Rectal smooth muscle tissue (tissue), 1 donor: Measurements from ENCODE around the gene PCNA.

Experiments used
- H3K27ac ChIP-seq: one replicate; pipeline ENCODE4 v1.7.0; 2013; ENCODE audit warnings: low read depth, low read length, inconsistent platforms
- H3K27me3 ChIP-seq: one replicate; pipeline ENCODE4 v1.7.0; 2013; ENCODE audit warnings: low read length; ENCODE audit not compliant: control insufficient read depth, insufficient read depth
- H3K36me3 ChIP-seq: one replicate; pipeline ENCODE4 v1.7.0; 2013; ENCODE audit warnings: low read length; ENCODE audit not compliant: control insufficient read depth, insufficient read depth
- H3K4me1 ChIP-seq: one replicate; pipeline ENCODE4 v1.7.0; 2013; ENCODE audit warnings: low read length; ENCODE audit not compliant: control insufficient read depth, insufficient read depth
- H3K4me3 ChIP-seq: one replicate; pipeline ENCODE4 v1.7.0; 2013; ENCODE audit warnings: low read length
- H3K9ac ChIP-seq: one replicate; pipeline ENCODE4 v1.7.0; 2013; ENCODE audit warnings: low read length

PCNA gene

DNA sequence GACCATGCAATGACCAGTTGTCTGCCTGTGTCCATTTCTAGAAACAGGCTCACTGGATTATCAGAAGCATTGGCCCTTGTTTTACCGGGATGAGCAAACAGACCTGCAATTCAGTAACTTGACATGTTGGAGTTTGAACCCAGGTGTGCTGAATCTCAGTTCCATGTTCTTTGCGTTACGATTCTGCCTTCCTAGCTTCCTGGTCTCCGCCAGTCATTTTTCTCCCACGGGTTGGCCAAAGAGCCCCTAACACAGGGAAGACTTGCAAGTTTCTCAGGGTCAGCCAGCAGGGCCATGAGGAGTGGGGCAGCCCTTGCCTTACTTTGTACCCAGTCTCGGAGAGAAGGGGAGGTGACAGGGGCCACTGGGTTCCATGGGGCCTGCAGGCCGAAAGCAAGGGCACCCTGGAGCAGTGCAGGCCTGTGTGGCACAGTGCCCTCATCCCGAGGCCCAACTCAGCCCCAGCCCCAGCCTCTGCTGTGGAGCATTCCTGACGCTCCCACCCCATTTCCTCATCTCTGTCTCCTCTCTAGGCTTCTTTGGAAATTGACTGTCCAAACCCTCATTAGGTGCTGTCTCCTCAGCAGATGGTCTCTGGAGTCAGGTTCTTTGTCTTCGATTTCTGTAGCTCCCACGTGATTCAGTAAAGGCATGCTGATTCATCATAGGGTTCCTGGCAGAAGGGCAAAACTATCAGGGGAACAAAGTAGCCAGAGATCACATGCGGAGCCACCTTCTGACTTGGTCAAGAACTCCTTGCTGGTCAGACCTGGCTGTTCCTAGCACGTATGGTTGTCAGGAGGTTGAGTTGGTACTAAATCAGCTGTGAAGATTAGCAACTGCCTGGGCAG is 30.7 kb upstream of the PCNA start:
- Histone ChIP-seq H3K27ac (no peak overlapping the region), H3K4me1 (no peaks in the 10 kb centered on the region), H3K4me3 (no peak overlapping the region), H3K27me3 (no peaks in the 10 kb centered on the region), H3K9ac (no peak overlapping the region), H3K36me3 (no peaks in the 10 kb centered on the region)

DNA sequence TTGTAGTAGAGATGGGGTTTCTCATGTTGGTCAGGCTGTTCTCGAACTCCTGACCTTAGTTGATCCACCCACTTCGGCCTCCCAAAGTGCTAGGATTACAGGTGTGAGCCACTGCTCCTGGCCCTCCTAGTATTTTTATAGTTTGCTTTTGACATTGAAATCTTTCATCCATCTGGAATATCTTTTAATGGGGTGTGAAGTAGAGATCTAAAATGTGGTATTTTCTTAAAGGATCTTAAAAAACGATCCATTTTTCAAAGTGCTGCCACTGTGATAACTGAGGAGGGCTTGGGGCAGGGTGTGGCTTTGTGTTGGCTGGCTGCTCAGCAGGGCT is 30.1 kb upstream of the PCNA start:
- H3K4me1 ChIP-seq: no peaks in the 10 kb centered on the region
- H3K4me3 ChIP-seq: no peak overlapping the region
- no peaks in the 10 kb centered on the region for H3K27me3 ChIP-seq
- H3K36me3 ChIP-seq: no peaks in the 10 kb centered on the region
- H3K27ac ChIP-seq: no peak overlapping the region
- no peak overlapping the region for H3K9ac ChIP-seq

GRCh38 chr20:5148581-5148980 is 28.8 kb upstream of the PCNA start:
- Histone ChIP-seq H3K27ac (no peak overlapping the region), H3K9ac (no peak overlapping the region), H3K36me3 (peaks cover 2% of the 10 kb centered on the region), H3K4me3 (no peak overlapping the region), H3K27me3 (no peaks in the 10 kb centered on the region), H3K4me1 (no peaks in the 10 kb centered on the region)

DNA sequence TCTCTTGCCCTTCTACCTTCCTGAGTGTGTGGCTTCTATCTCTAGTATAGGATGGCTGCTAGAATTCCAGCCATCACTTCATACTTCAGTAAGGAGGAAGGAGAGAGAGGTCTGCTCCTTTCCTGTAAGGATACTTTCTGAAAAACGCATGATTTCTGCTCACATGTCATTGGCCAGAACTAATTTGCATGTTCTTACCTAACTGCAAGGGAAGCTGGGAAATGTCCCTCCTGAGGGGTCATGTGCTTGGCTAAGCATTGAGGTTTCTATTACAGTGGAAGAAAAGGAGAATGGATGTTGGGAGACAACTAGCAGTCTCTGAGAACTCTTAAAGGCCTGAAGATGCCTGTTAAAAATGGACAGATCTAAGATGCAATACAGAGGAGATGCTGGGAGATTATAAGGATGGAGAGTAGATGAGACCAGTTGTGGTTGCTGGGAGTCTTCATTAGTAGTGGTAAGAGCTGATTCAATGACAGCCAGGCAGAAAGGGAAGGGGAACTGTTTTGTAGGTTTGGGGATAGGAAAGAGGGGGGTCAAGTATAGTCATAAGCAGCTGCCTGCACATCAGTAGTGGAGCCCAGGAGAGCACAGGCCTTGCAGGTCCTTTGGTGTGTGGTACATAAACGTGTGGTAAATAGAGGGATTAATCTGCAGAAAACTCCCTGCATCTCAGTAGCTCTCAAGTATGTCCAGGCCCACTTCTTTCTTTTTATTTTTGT is 27.3 kb upstream of the PCNA start:
- Histone ChIP-seq H3K27me3 (no peaks in the 10 kb centered on the region), H3K9ac (no peak overlapping the region), H3K4me1 (no peaks in the 10 kb centered on the region), H3K4me3 (no peak overlapping the region), H3K27ac (no peak overlapping the region), H3K36me3 (peaks cover 2% of the 10 kb centered on the region)

- Histone ChIP-seq H3K27ac (no peak overlapping the region), H3K4me3 (no peak overlapping the region), H3K36me3 (peaks cover 2% of the 10 kb centered on the region), H3K4me1 (no peaks in the 10 kb centered on the region), H3K9ac (no peak overlapping the region), H3K27me3 (no peaks in the 10 kb centered on the region)
These were observed 26.4 kb upstream of the PCNA start for GRCh38 chr20:5146099-5146668.

GRCh38 chr20:5145365-5146098 is 25.8 kb upstream of the PCNA start:
- no peak overlapping the region for H3K4me3 ChIP-seq
- no peak overlapping the region for H3K9ac ChIP-seq
- no peaks in the 10 kb centered on the region for H3K27me3 ChIP-seq
- H3K27ac ChIP-seq: no peak overlapping the region
- no peaks in the 10 kb centered on the region for H3K4me1 ChIP-seq
- peaks cover 2% of the 10 kb centered on the region for H3K36me3 ChIP-seq

- H3K27me3 ChIP-seq: no peaks in the 10 kb centered on the region
- peaks cover 2% of the 10 kb centered on the region for H3K36me3 ChIP-seq
- H3K4me3 ChIP-seq: no peak overlapping the region
- no peak overlapping the region for H3K9ac ChIP-seq
- no peak overlapping the region for H3K27ac ChIP-seq
- no peaks in the 10 kb centered on the region for H3K4me1 ChIP-seq
These were observed 24.1 kb upstream of the PCNA start for GRCh38 chr20:5143851-5144250.

DNA sequence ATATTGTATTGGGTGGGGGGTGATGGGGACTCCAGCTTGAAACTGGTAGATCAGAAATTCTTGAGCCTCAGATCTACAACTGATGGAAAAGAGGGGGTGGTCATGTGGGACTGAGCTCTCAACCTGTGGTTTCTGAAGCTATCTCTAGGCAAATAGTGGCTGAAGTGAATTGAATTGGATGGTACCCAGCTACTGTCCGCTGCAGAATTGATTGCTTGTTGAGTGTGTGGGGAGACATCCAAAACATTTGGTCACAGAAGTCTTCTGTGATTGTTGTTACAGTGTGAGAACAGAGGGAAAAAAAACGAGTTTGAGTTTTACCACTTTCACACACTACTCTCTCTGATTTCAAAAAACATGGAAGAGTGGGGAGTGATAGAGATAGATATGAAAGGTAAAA is 21.9 kb upstream of the PCNA start:
- H3K27ac ChIP-seq: no peak overlapping the region
- H3K4me3 ChIP-seq: no peak overlapping the region
- peaks cover 2% of the 10 kb centered on the region for H3K36me3 ChIP-seq
- no peaks in the 10 kb centered on the region for H3K27me3 ChIP-seq
- H3K4me1 ChIP-seq: no peaks in the 10 kb centered on the region
- no peak overlapping the region for H3K9ac ChIP-seq

DNA sequence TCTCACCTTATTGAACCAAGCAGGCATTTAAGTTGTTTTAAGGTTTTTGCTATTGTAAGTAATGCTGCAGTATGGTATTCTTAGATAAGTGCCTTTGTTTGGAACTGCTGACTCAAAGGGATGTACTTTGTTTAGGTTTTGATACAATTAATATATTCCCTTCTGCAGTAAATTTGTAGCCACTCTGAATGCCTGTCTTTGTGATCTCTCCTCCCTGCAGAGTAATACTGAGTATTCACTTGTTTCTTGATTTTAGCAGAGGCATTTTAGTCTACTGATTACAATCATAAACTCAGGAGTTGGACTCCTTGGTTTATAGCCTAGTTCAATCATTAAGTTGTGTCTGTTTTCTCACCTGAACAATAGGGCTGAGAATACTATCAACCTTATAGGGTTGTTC is 20.4 kb upstream of the PCNA start:
- Histone ChIP-seq H3K27me3 (no peaks in the 10 kb centered on the region), H3K27ac (no peak overlapping the region), H3K36me3 (peaks cover 2% of the 10 kb centered on the region), H3K4me1 (peaks cover 6% of the 10 kb centered on the region), H3K4me3 (no peak overlapping the region), H3K9ac (no peak overlapping the region)

DNA sequence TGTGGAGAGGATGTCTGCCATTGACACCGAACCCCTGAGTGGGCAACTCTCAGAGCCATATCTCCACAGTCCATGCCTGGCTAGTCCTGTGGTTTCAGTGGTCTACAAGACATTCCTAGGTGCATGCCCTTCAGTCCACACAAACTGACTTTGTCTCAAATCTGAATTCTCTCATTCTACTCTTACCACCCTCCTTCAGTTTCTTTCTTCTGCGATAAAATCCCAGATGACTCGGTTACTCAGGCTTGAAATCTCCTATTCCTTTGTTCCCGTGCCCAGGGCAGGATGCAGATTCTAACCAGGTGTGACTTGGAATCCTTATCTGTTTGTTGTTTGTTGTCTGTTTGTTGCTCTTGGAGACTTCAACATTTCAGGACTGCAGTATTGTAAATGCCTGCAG is 16.3 kb upstream of the PCNA start:
- Histone ChIP-seq H3K4me1 (peaks cover 9% of the 10 kb centered on the region), H3K27ac (no peak overlapping the region), H3K36me3 (no peaks in the 10 kb centered on the region), H3K9ac (no peak overlapping the region), H3K27me3 (no peaks in the 10 kb centered on the region), H3K4me3 (no peak overlapping the region)

DNA sequence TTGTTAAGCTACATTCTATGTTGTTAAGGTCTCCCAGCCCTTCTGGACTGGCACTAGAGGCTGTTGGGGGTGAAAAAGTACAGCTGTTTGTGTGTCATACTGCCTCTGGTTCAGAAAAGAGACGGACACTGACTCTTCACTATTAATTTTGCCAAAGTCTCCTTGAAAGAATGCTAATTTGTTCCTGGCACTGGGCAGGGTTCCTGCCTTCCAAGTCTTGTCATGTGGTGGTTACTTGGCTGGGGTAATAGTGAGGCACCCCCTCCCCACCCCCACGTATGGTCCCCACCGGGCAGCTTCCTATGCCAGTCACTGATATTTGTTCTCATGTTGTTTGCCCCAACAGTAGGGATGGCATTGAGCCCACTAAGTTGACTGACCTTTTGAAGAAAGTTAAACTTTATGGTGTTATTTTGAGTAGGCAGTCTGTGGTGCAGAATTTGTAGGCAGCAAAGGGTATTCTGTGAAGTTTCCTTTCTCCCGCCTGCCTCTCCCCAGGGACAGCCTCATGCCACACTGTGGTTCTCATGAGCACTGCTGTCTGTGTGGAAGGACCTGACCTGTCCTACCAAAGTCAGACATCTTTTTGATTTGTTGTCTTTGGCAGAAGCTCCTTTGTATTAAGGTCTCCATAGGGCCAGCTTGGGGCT is 15.7 kb upstream of the PCNA start:
- Histone ChIP-seq H3K27ac (no peak overlapping the region), H3K9ac (no peak overlapping the region), H3K27me3 (no peaks in the 10 kb centered on the region), H3K4me1 (peaks cover 9% of the 10 kb centered on the region), H3K4me3 (no peak overlapping the region), H3K36me3 (no peaks in the 10 kb centered on the region)

DNA sequence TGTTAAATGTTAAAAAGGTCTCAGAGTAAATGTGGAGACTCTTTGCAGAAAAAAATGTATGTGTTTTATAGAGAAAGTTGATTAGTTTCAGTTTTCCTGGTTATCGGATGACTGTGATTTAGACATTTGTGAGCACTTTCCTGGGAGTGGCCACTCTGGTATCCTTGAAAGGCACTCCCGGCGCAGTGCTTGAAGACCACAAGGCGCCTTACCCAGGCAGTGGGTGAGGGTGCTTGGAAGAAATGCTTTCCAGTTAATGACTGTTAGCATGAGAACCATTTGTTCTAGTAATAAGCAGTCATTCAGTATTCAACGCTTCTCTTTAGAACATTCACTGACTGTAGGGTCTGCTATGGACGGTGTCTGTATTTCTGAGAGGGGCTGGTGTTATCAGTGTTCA is 14.2 kb upstream of the PCNA start:
- no peak overlapping the region for H3K27ac ChIP-seq
- H3K4me1 ChIP-seq: peaks cover 9% of the 10 kb centered on the region
- no peaks in the 10 kb centered on the region for H3K27me3 ChIP-seq
- no peaks in the 10 kb centered on the region for H3K36me3 ChIP-seq
- no peak overlapping the region for H3K9ac ChIP-seq
- H3K4me3 ChIP-seq: no peak overlapping the region
